Non-pigmented ciliary epithelial cell (primary cell): ENCODE measurements around the gene FOXO4.
"Not testable (repeated sequence)": the region's sequence is repeated elsewhere in the genome, so short reads cannot be mapped to it uniquely, and the experiment has no call there.

Experiments used
- DNase-seq: peaks from one replicate; pipeline ENCODE4 v3.0.0-alpha.2; 2010; ENCODE audit warnings: low read depth

FOXO4 gene, protein sequence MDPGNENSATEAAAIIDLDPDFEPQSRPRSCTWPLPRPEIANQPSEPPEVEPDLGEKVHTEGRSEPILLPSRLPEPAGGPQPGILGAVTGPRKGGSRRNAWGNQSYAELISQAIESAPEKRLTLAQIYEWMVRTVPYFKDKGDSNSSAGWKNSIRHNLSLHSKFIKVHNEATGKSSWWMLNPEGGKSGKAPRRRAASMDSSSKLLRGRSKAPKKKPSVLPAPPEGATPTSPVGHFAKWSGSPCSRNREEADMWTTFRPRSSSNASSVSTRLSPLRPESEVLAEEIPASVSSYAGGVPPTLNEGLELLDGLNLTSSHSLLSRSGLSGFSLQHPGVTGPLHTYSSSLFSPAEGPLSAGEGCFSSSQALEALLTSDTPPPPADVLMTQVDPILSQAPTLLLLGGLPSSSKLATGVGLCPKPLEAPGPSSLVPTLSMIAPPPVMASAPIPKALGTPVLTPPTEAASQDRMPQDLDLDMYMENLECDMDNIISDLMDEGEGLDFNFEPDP

GRCh38 chrX:71095555-71095980 is at the start of gene FOXO4:
Gene FOXO4 (plus strand): TSS chrX:71095851. CDS start chrX:71096529, 678 bp downstream.
- DNase-seq, result peak; percentile 53

- DNase-seq, result not testable (repeated sequence)
Measured at GRCh38 chrX:71047891-71048290, 47.8 kb upstream of the FOXO4 start.

- no peak for DNase-seq
Measured at GRCh38 chrX:71052721-71053120, 42.9 kb upstream of the FOXO4 start.

DNA sequence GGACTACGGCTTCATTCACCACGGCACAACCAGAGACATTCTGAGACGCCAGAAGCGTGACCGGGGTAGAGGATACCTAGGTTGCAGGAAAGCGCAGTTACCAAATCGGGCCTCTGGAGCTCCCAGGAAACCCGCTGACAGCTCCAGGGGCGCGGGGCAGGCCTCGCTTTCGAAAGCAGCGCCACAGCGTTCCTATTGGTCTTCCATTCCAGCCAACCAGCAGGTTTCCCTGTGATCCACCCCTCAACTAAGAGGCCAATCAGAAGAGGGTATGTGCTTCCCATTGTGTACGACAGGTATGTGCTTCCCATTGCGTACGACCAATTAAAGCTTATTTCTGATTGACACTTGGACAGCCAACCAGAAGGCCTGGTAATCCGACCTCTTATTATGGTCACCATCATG is 42.4 kb upstream of the FOXO4 start:
- no peak for DNase-seq

- no peak for DNase-seq
Measured at GRCh38 chrX:71056867-71057266, 38.8 kb upstream of the FOXO4 start.

- DNase-seq, result no peak
Measured at GRCh38 chrX:71057848-71058530, 37.7 kb upstream of the FOXO4 start.

DNA sequence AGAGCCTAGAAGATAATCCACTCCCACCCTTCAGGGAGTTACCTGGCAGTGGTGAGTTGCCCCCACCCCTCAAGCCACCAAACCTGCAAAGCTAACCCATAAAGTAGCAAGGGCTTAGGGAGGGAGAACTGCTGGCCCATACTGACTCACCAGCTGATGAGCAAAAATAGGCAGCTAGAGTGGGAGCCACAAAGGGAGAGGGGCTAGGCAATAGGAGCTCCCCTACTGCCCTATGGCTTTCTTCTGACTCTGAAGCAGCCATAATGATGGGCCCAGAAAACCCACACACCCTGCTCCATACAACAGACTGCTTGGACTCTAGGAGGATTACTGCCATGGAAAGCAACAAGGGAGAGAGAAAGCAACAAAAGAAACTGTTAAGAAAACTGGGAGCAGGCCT is 35.5 kb upstream of the FOXO4 start:
- no peak for DNase-seq

GRCh38 chrX:71067089-71067488 is 28.6 kb upstream of the FOXO4 start:
- no peak for DNase-seq

DNA sequence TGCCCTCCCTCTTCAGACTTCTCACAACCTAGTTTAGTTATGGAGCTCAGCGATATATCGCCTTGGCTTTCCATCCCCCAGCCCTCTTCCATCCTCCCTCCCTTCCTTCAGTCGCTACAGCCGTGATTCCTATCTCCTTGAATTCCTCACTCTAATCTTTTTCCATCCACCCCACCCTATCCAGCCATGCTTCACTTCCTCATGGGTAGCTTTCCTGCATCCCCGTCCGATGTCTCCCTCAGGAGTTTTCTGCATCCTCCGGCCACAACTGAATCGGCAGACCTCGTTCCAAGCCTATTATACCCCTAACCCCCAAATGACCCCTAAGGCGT is 28.0 kb upstream of the FOXO4 start:
- no peak for DNase-seq

DNA sequence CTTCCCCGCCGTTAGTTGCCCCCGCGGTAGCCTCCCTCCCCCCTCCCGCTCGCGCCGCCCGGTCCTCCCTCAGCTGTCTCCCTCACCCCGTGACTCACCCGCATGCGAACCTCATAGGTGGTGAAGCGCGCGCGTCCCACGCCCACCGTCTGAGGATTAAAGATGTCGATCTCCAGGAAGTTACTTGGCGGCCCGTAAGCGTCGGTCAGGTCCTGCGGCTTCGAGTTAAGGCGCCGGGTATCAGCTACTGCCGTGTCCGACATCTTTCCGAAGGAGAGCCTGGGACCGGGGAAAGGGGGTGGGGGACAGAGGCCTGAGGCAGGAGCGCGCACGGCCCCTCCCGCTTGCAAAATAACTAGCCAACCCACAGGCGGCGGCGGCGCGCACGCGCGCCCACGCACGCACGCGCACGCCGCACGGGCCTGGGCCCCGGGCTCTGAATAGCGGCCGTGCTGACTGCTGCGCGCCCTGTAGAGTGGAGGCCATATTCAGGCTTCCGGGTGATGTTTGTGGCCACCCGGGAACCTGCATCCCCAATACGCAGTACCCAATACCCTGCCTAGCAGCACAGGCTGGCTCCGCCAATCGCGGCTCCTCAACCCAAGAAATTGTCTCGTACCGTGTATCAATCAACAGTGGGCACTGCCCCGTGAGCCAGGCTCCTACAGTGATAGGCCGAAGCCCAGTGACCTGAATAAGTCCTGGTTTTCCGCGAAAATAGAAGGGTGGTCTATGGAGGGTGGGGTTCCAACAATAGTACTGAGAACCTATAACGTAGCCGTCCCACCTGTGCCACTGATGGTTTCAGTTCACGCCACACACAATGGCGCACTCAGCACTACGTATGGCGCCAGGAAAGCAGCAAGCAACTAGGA is 27.4 kb upstream of the FOXO4 start, which contains the start of gene SNX12:
TSS of gene SNX12 (minus strand) at position 291 of the 875 bp plus-strand sequence. CDS start at position 263, 28 bp downstream.
- DNase-seq, result peak; percentile 69

- DNase-seq, result no peak
Measured at GRCh38 chrX:71070531-71070930, 25.1 kb upstream of the FOXO4 start.

- no peak for DNase-seq
Measured at GRCh38 chrX:71081330-71082123, 14.1 kb upstream of the FOXO4 start.

- no peak for DNase-seq
Measured at GRCh38 chrX:71082124-71082647, 13.5 kb upstream of the FOXO4 start.

- no peak for DNase-seq
Measured at GRCh38 chrX:71082822-71083221, 12.8 kb upstream of the FOXO4 start.

DNA sequence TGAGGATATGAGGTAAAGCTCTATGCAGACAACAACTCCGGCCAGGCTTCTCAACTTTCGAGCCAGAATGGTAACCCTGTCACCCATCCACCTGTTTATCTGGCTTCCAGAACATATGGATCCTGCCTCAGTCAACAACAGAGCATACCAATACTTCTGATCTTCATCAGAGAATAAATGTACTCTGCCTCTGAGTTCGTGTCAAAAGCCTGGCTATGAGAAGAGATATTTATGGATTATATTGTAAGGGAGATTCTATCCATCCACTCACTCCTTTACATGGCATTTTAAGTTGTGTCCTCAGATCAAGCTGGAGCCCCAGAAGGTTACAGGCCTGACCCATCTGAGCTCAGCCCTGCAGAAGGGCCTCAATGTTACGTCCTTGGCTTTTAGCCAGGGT is 9.8 kb upstream of the FOXO4 start:
- DNase-seq, result no peak

DNA sequence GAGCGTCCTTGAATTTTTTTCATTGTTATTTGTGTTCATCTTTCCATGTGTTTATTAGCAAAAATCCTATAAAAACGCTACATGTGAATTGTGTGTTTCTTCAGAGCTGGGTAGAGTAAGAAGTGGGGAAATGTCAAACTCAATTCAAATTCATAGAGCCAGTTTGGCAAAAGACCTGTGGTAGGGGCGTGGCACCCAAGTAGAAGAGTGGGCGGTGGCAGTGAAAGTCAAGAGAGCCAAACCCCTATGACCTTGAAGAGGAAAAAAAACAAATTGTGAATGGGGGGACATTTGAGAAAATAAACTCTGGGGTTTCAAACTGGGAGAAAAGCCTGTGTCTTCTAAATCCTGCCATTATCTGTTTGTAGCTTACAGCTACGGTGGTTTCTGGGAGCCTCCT is 4.4 kb upstream of the FOXO4 start:
- DNase-seq, result no peak

- DNase-seq, result no peak
Measured at GRCh38 chrX:71095033-71095432, 618 bp upstream of the FOXO4 start.

DNA sequence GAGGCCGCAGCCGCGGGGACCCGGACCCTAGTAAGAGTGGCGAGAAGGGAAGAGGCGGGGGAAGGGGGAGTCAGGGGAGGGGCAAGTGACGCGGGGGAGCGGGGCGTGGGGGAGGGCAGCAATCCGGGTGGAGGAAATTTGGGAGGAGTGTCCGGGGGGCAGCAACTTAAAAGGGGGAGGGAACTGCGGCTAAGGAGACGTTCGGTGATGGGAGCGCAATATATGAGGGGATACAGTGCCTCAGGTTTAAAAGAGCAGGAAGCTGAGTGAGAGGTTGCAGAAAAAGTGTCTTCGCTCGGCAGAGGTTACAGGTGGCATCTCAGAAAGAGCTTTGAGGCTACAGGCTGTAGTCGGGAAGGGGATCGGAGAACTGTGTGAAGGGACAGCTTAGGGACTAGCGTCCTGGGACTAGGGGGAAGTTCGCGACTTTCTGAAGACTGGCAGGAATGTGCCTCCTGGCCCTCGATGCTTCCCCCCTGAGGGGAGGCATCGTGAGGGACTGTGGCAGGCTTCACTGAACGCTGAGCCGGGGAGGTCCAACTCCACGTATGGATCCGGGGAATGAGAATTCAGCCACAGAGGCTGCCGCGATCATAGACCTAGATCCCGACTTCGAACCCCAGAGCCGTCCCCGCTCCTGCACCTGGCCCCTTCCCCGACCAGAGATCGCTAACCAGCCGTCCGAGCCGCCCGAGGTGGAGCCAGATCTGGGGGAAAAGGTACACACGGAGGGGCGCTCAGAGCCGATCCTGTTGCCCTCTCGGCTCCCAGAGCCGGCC is 519 bp downstream of the FOXO4 start:
- no peak for DNase-seq

GRCh38 chrX:71096760-71097032 is 1.0 kb downstream of the FOXO4 start:
- no peak for DNase-seq

GRCh38 chrX:71098302-71098701 is 2.7 kb downstream of the FOXO4 start:
- DNase-seq, result no peak
